Thymus (tissue), 11 donors: ENCODE data around the gene KIFC3. TPM values are rescaled to one million over a fixed set of nuclear protein-coding genes. Genes with fewer than 3 reads are reported as not detected.

Experiments
- DNase-seq, 9 donors: peaks; one replicate each; pipeline ENCODE4 v3.0.0-alpha.2; 2013; ENCODE audit warnings: low spot score in 9 of 9, low read depth in 6 of 9, missing footprints in 1 of 9
- H3K27ac ChIP-seq, 2 donors: one replicate each; pipeline ENCODE4 v1.5.1; 2013; ENCODE audit warnings: control low read depth in 1 of 2, low read depth in 1 of 2, low read length in 1 of 2, mild to moderate bottlenecking in 1 of 2, moderate library complexity in 1 of 2
- H3K27me3 ChIP-seq, 2 donors: one replicate each; pipeline ENCODE4 v1.5.1; 2013; ENCODE audit warnings: low read length in 1 of 2; ENCODE audit not compliant: control insufficient read depth in 2 of 2, insufficient read depth in 1 of 2
- H3K36me3 ChIP-seq, 2 donors: one replicate each; pipeline ENCODE4 v1.5.1; 2013; ENCODE audit warnings: low read length in 1 of 2, mild to moderate bottlenecking in 1 of 2, moderate library complexity in 1 of 2; ENCODE audit not compliant: control insufficient read depth in 2 of 2, insufficient read depth in 2 of 2
- H3K4me1 ChIP-seq, 2 donors: one replicate each; pipeline ENCODE4 v1.5.1; 2013; ENCODE audit warnings: low read length in 2 of 2; ENCODE audit not compliant: control insufficient read depth in 2 of 2, insufficient read depth in 2 of 2
- H3K4me3 ChIP-seq, 2 donors: one replicate each; pipeline ENCODE4 v1.5.1; 2013; ENCODE audit warnings: low read length in 2 of 2, control low read depth in 1 of 2, mild to moderate bottlenecking in 1 of 2
- H3K9me3 ChIP-seq, 2 donors: one replicate each; pipeline ENCODE4 v1.5.1; 2013; ENCODE audit warnings: low read length in 1 of 2, mild to moderate bottlenecking in 1 of 2; ENCODE audit not compliant: control insufficient read depth in 2 of 2, insufficient read depth in 1 of 2
- WGBS: extraction: QIAGEN DNeasy Blood & Tissue Kit; methylation state at CpG from one replicate; pipeline ENCODE4 v1.1.7; 2013; 5-methylcytosine and 5-hydroxymethylcytosine counted together
- polyA plus RNA-seq: library from polyadenylated mRNA; stranded (reverse); fragments of 200-250 nt; gene quantifications from one replicate; pipeline ENCODE4 v1.2.3, GENCODE V29; 2013
- total RNA-seq: library from RNA; stranded (reverse); fragments of 120-200 nt; gene quantifications from one replicate; pipeline ENCODE4 v1.2.4, GENCODE V29; 2013
- donor health status: healthy.

The KIFC3 gene
- total and polyA plus RNA-seq, 2 donors: 3.8 to 9.2 TPM

DNA sequence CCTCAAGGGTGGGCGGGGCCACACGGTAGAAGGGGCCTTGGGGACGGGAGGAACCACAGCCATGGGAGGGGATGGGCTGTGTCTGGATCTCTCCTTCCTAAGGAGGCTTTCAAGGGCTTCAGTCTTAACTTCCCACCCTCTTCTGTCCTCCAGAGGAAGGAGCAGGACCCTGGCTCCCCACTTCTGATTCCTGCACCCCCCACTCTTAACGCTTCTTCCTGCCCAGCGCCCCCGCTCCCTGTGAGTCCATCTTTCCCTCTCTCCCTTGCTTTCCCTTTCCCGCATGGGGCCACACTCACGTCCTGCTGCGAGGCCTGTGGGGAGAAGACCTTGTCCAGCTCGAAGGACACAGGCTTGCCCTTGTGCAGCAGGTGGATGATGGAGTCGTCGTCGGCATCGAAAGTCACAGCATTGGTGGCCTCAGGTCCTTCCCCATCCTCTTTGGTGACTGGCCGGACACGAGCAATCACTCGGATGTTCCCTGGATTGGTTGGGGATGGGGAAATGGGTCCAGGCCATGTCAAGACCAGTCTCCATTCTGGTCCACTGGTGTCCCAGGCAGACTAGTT lies 37.0 kb downstream of the KIFC3 start:
- 97% methylated on average over 17 of the region's 17 CpGs for WGBS
- DNase-seq: no peak
- no peaks in the 10 kb centered on the region for H3K9me3 ChIP-seq
- H3K36me3 ChIP-seq: no peaks in the 10 kb centered on the region
- H3K27ac ChIP-seq: no peak overlapping the region
- H3K27me3 ChIP-seq: no peaks in the 10 kb centered on the region
- H3K4me3 ChIP-seq: no peak overlapping the region
- H3K4me1 ChIP-seq: no peaks in the 10 kb centered on the region

DNA sequence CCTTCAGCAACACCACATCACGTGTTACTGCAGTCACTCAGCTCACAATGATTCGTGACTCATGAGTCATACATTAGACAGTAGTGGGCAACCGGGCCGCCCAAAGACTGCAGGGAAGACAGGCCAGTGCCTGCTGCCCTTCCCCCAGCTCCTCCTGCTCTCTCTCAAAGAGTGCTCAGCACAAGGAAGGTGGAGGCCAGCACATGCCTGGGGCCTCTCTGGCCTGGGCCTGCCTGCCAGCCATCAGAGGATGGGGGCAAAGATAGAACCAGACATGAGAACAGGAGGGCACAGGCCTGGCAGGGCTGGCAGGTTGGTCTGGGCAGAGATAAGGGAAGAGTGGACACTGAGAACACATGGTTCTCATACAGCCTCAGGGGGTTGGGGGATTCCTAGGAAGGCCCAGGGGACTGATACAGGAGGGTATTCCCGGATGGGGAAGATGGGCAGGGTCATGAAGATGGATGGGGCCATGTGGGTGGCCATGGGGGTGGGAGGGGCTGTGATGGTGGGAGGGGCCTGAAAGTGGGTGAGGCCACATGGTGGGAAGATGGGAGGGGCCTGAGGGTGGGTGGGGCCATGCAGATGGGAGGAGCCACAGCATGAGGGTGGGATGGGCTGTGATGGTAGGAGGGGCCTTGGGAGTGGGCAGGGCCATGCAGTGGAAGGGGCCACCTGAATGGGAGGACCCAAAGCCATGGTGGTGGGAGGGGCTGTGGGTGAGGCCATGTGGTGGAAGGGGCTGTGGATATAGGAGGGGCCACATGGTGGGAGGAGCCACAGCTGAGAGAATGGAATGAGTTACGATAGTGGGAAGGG lies 37.7 kb downstream of the KIFC3 start:
- Histone ChIP-seq H3K27me3 (no peaks in the 10 kb centered on the region), H3K4me3 (no peak overlapping the region), H3K36me3 (no peaks in the 10 kb centered on the region), H3K9me3 (no peaks in the 10 kb centered on the region), H3K4me1 (no peaks in the 10 kb centered on the region), H3K27ac (no peak overlapping the region)
- no peak for DNase-seq
- 96% methylated on average over 6 of the region's 6 CpGs for WGBS

DNA sequence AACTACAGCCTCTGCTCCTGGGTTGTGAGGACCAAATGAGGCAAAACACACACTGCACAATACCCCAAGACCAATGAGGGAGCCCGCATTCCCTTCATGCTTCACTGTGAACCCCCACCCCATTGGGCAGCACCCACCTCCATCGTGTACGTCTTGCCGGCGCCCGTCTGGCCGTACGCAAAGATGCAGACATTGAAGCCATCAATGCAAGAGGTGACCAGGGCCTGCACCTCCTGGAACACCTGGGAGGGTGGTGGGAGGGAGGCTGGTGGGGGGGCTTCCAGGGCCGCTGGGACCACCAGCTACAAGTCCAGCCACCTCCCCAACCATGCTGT lies 38.3 kb downstream of the KIFC3 start:
- DNase-seq: no peak
- Histone ChIP-seq H3K4me1 (no peaks in the 10 kb centered on the region), H3K9me3 (no peaks in the 10 kb centered on the region), H3K27ac (no peak overlapping the region), H3K4me3 (no peak overlapping the region), H3K36me3 (no peaks in the 10 kb centered on the region), H3K27me3 (no peaks in the 10 kb centered on the region)
- WGBS: 97% methylated on average over 9 of the region's 9 CpGs

DNA sequence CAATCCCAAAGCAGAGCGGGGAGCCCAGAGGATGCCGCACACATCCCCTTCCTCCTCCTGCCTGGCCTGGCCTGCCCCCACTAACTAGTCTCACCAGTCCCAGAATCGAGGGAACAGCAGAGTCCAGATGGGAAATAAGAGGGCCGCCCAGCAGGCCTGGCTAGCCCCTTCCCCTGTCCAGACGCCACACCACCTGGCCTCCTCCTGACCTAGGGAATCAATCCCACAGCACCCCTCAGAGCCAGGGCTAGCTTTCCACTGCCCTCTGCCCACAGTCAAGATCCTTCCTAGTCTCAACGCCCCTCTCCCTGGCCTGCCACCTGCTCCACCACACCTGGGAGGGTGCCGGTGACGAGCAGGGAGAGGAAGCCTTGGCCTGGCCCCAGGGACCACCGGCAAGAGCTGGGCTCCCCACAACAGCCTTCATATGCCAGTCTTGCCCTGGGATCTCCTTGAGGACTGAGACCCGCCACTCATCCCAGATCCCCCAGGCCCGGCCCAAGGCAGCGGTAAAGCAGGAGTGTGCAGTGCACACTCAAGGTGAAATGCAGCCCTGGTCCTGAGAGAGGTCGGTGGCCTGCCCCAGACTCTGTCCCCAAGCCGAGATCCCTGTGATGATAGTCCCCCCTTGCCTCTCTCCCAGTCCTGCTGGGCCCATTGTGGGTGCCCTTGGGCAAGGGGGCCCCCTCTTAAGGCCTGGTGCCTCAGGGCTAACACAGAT lies 38.8 kb downstream of the KIFC3 start:
- Histone ChIP-seq H3K9me3 (no peaks in the 10 kb centered on the region), H3K4me3 (no peak overlapping the region), H3K27me3 (no peaks in the 10 kb centered on the region), H3K27ac (no peak overlapping the region), H3K36me3 (no peaks in the 10 kb centered on the region), H3K4me1 (no peaks in the 10 kb centered on the region)
- no peak for DNase-seq
- WGBS: 94% methylated on average over 14 of the region's 14 CpGs

DNA sequence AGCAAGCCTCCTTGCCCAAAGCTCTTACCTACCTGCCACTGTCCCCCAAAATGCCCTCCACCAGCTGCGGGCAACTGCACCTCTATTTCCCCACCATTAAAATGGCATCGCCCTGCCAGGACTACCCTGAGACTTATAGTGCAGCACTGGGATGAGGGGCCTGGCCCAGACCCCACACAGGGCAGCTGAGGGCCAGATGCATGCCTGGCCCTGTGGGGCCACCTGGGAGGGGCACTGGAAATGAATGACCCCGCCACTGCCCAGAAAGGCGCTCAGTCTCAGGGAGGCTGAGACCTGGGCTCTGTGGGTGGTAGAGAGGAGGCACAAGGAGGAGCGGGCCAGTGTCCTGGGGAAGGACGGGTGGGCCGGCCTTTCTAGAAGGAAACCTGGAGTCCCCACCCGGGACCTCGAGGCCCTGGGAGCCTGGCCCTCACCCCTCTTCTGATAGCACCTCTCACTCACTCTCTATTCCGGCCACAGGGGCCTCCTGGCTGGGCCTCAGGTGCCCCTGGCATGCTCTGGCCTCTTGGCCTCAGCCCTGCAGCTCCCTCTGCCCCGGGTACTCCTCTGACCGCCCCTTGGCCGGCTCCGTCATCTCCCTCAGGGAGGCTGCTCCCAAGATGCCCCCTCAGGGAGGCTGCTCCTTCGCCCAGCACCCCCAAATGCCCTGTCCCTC lies 39.8 kb downstream of the KIFC3 start:
- Histone ChIP-seq H3K9me3 (no peaks in the 10 kb centered on the region), H3K4me1 (no peaks in the 10 kb centered on the region), H3K27ac (no peak overlapping the region), H3K36me3 (peaks cover 0 to 5% of the 10 kb centered on the region in 2 donors), H3K27me3 (no peaks in the 10 kb centered on the region), H3K4me3 (no peak overlapping the region)
- DNase-seq: no peak
- 89% methylated on average over 15 of the region's 15 CpGs for WGBS

DNA sequence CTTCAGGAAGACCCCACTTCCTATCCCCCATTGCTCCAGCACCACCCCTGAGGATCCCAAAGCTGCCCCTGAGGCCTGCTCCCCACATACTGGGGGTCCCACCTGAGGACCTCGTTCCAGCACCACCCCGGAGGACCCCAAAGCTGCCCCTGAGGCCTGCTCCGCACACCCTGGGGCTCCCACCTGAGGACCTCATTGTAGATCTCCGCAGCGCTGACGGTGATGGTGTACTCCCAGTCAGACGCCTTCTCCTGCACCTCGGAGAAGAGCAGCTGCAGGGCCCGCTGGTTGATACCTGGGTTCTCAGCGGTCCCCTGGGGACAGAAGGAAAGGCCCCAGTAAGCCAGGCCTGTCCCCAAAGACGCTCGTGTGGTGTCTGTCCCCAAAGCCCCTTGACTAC lies 40.3 kb downstream of the KIFC3 start:
- H3K9me3 ChIP-seq: no peaks in the 10 kb centered on the region
- no peak overlapping the region for H3K27ac ChIP-seq
- WGBS: 96% methylated on average over 12 of the region's 12 CpGs
- no peak for DNase-seq
- H3K27me3 ChIP-seq: no peaks in the 10 kb centered on the region
- no peak overlapping the region for H3K4me3 ChIP-seq
- H3K4me1 ChIP-seq: no peaks in the 10 kb centered on the region
- H3K36me3 ChIP-seq: peaks cover 0 to 5% of the 10 kb centered on the region in 2 donors

DNA sequence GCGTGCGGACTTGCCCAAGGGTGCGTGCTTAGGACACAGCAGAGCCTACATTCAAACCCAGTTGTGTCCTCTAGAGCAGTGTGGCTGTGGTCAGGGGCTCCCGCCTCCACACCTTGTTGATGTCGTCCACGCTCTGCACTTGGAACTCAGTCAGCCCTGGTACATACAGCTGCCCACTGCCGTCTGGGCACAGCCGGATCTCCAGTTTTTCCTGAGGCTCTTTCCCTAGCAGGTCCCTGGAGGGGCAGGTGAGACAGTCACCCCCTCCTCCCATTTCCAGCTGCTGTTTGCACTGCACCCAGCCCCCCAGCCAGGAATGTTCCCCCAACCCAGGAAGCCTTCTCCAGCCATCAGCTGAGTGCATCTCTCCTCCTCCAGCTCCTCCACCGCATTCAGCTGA lies 41.0 kb downstream of the KIFC3 start:
- DNase-seq: no peak
- Histone ChIP-seq H3K27ac (no peak overlapping the region), H3K4me1 (no peaks in the 10 kb centered on the region), H3K4me3 (no peak overlapping the region), H3K27me3 (no peaks in the 10 kb centered on the region), H3K36me3 (peaks cover 0 to 5% of the 10 kb centered on the region in 2 donors), H3K9me3 (no peaks in the 10 kb centered on the region)
- 92% methylated on average over 9 of the region's 9 CpGs for WGBS

DNA sequence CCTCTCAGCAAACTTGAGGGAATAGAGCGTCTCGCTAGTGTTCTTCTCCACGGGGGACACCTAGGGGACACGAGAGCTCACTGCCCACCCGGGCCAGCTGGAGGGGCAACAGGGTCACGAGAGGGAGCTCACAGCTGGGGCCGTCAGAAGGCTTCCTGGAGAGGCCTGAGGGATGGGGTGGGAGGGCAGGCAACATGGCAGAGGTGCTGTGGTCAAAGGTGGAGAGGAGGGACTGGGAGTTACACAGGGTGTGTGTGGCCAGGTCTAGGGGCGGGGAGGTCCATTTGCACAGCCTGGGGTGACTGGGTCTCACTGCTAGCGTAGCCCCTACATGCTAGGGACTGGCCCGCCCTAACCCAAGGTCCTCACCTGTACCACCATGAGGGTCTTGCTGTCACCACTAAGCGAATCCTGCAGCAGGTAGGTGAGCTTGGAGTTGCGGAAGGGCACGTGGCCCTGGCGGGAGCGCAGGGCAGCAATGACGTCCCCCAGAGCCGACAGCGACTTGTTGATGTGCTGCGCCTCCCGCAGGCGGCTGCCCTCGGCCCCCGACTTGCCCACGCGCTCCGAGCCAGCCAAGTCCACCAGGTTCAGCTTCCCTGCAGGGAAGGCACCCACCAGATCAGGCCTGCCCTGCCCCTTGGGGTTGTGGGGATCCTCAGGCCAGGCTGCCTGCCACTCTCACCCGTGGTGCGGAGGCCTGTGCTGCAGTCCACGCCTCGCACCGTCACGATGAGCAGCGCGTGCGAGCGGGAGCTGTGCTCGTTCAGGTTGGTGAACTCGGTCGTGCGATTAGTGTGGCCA lies 41.7 kb downstream of the KIFC3 start:
- no peak overlapping the region for H3K27ac ChIP-seq
- WGBS: 96% methylated on average over 40 of the region's 40 CpGs
- no peak for DNase-seq
- no peaks in the 10 kb centered on the region for H3K9me3 ChIP-seq
- H3K4me1 ChIP-seq: no peaks in the 10 kb centered on the region
- no peak overlapping the region for H3K4me3 ChIP-seq
- peaks cover 3 to 6% of the 10 kb centered on the region in 2 donors for H3K36me3 ChIP-seq
- H3K27me3 ChIP-seq: no peaks in the 10 kb centered on the region
